GM12875 (cell line): ENCODE measurements around the gene EML3.
"Not testable (repeated sequence)": the region's sequence is repeated elsewhere in the genome, so short reads cannot be mapped to it uniquely, and the experiment has no call there.

Experiments used
- H3K4me3 ChIP-seq: one replicate; pipeline ENCODE4 v1.5.1; 2011; ENCODE audit warnings: low read depth, low read length, control low read depth
- CTCF ChIP-seq: IDR thresholded peaks from 2 replicates; pipeline ENCODE4 v1.5.1; 2011; ENCODE audit warnings: low read depth, mild to moderate bottlenecking, control low read depth, inconsistent platforms, low read length, moderate library complexity, borderline replicate concordance; ENCODE audit not compliant: insufficient read depth

Gene EML3

DNA sequence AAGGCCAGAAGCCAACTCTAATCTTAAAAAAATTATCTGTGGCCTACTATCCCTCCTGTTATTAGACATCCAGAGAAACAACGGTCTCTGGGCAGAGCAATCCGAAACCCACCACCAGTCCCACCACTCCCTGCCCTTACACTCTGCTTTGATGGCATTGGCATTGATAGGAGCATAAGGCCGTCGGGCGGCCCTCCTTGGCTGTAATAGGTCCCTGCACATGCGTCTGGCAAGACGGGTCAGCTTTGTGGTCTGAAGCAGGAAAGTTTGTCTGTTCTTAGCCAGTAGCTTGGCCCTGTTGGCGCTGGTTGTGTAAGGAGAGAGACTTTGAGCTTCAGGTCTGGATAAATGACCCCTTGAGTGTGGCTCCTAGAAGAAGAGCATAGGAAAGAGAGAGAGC lies 17.5 kb downstream of the EML3 start:
- no peak for TF ChIP-seq CTCF
- H3K4me3 ChIP-seq = no peak overlapping the region

- peak; percentile 82 for TF ChIP-seq CTCF
Measured at GRCh38 chr11:62593434-62594044, 19.0 kb downstream of the EML3 start.

GRCh38 chr11:62592989-62593421 lies 19.6 kb downstream of the EML3 start:
- TF ChIP-seq CTCF = no peak
- no peak overlapping the region for H3K4me3 ChIP-seq

More at GRCh38 chr11:62593434-62594044, 19.0 kb downstream of the EML3 start:
- H3K4me3 ChIP-seq = no peak overlapping the region

GRCh38 chr11:62592146-62592815 lies 20.3 kb downstream of the EML3 start:
- peak overlapping the region; percentile 64 for H3K4me3 ChIP-seq
- TF ChIP-seq CTCF = 0 out of 2 replicates have a peak, but pooled peaks have one; percentile 10

GRCh38 chr11:62591448-62592145 lies 21.0 kb downstream of the EML3 start, which contains the start of gene TUT1:
Gene TUT1 (minus strand): TSS chr11:62591523. CDS start chr11:62591485, 38 bp downstream.
- no peak for TF ChIP-seq CTCF
- peak within 1 kb of the TSS; percentile 64 for H3K4me3 ChIP-seq

GRCh38 chr11:62588966-62589637 lies 23.5 kb downstream of the EML3 start:
- no peak for TF ChIP-seq CTCF
- H3K4me3 ChIP-seq = no peak overlapping the region

- not testable (repeated sequence) for H3K4me3 ChIP-seq
Measured at GRCh38 chr11:62585356-62585755, 27.2 kb downstream of the EML3 start.

DNA sequence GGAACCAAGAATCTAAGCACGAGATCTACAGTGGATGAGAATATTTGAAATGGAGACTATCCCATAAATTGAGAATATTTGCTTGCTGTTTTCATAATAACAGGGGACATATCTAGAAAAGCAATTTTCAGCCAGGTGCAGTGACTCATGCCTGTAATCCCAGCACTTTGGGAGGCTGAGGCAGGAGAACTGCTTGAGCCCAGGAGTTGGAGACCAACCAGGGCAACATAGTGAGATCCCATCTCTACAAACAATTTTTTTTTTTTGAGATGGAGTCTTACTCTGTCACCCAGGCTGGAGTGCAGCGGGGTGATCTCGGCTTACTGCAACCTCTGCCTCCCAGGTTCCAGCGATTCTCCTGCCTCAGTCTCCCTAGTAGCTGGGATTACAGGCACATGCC lies 30.8 kb downstream of the EML3 start:
- not testable (repeated sequence) for H3K4me3 ChIP-seq
